Uterus (tissue), 4 donors: ENCODE results near the gene HNRNPU. TPM values are rescaled to one million over a fixed set of nuclear protein-coding genes. Genes with fewer than 3 reads are reported as not detected.

ENCODE experiments used
- DNase-seq, 2 donors: peaks; one replicate each; pipeline ENCODE4 v3.0.0-alpha.2; 2019 to 2020
- H3K27ac ChIP-seq, 2 donors: fragments of 200-600 bp; sonication (generic); 1 replicate in 1 of 2; 2 replicates in 1 of 2; pipeline ENCODE4 v1.5.1; 2016 to 2018
- H3K27me3 ChIP-seq, 2 donors: fragments of 200-600 bp; sonication (generic); one replicate each; pipeline ENCODE4 v1.5.1; 2018 to 2019; ENCODE audit warnings: control low read depth in 1 of 2
- H3K36me3 ChIP-seq, 2 donors: fragments of 200-600 bp; sonication (generic); one replicate each; pipeline ENCODE4 v1.5.1; 2019; ENCODE audit warnings: control low read depth in 1 of 2
- H3K4me1 ChIP-seq, 2 donors: fragments of 200-600 bp; sonication (generic); one replicate each; pipeline ENCODE4 v1.5.1; 2018 to 2019; ENCODE audit warnings: control low read depth in 1 of 2
- H3K4me3 ChIP-seq, 2 donors: fragments of 200-600 bp; sonication (generic); 1 replicate in 1 of 2; 2 replicates in 1 of 2; pipeline ENCODE4 v1.5.1; 2018 to 2019; ENCODE audit warnings: mild to moderate bottlenecking in 1 of 2
- H3K9me3 ChIP-seq, 2 donors: fragments of 200-600 bp; sonication (generic); one replicate each; pipeline ENCODE4 v1.5.1; 2019; ENCODE audit warnings: control low read depth in 1 of 2
- POLR2A ChIP-seq, 2 donors: fragments of 450-650 bp; IDR thresholded peaks; one replicate each; pipeline ENCODE4 v1.6.1; 2016; ENCODE audit warnings: antibody characterized with exemption in 2 of 2, mild to moderate bottlenecking in 1 of 2, moderate library complexity in 1 of 2
- intact Hi-C: fragments of 100-400 bp; cut with DNase I; formaldehyde crosslinking; loops from one replicate; pipeline ENCODE4 v1.15.1; 2023; ENCODE audit warnings: low total_unique reads
- total RNA-seq, 4 donors: library from RNA; depleted of rRNA in 3 of 4; stranded (reverse); fragments of >200 nt in 3 of 4; gene quantifications; one replicate each; pipeline versions ENCODE4 v1.1.0 to v1.2.4, GENCODE V29; 2014 to 2023
- TF ChIP-seq, protein P1 (sequence below), 4 experiments: fragments of 200-600 bp in 2 of 4; fragments of 450-650 bp in 2 of 4; sonication (generic) in 2 of 4; IDR thresholded peaks; one replicate each; pipeline ENCODE4 v1.5.1; 2016 to 2019; ENCODE audit warnings: antibody characterized with exemption in 4 of 4, mild to moderate bottlenecking in 2 of 4, moderate library complexity in 1 of 4
- donor health status: DM: yes; HTN: yes; CAD: no.

HNRNPU gene
- total RNA-seq, 4 donors from 2014 or later, result 154 to 603 (median 269) TPM

DNA sequence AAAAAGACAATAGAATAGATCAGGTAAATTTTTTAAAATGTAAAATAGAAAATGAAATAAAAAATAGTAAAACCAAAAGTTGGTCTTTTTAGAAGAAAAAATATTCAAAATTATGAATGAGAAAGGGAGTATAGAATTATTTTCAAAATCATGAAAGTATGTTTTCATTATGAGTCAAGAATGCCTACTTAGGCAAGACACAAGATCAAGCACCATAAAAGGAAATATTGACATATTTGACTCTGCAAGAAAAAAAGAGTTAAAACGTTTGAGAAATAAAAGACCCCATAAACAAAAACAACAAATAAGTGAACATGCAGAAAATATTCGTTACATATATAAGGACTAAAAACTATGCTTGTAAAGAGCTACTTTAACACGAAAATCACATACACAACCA is 33.7 kb downstream of the HNRNPU start:
- Histone ChIP-seq H3K27me3 (no peaks in the 10 kb centered on the region), H3K27ac (no peak overlapping the region), H3K4me1 (no peaks in the 10 kb centered on the region), H3K36me3 (no peaks in the 10 kb centered on the region), H3K4me3 (no peak overlapping the region), H3K9me3 (no peaks in the 10 kb centered on the region)
- TF ChIP-seq, protein P1, sequence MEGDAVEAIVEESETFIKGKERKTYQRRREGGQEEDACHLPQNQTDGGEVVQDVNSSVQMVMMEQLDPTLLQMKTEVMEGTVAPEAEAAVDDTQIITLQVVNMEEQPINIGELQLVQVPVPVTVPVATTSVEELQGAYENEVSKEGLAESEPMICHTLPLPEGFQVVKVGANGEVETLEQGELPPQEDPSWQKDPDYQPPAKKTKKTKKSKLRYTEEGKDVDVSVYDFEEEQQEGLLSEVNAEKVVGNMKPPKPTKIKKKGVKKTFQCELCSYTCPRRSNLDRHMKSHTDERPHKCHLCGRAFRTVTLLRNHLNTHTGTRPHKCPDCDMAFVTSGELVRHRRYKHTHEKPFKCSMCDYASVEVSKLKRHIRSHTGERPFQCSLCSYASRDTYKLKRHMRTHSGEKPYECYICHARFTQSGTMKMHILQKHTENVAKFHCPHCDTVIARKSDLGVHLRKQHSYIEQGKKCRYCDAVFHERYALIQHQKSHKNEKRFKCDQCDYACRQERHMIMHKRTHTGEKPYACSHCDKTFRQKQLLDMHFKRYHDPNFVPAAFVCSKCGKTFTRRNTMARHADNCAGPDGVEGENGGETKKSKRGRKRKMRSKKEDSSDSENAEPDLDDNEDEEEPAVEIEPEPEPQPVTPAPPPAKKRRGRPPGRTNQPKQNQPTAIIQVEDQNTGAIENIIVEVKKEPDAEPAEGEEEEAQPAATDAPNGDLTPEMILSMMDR (IDR thresholded peaks at IDR 0.05), result no peak
- no peak for TF ChIP-seq POLR2A (IDR thresholded peaks at IDR 0.05)
- no peak for DNase-seq
- intact Hi-C loops, result no loop called here

DNA sequence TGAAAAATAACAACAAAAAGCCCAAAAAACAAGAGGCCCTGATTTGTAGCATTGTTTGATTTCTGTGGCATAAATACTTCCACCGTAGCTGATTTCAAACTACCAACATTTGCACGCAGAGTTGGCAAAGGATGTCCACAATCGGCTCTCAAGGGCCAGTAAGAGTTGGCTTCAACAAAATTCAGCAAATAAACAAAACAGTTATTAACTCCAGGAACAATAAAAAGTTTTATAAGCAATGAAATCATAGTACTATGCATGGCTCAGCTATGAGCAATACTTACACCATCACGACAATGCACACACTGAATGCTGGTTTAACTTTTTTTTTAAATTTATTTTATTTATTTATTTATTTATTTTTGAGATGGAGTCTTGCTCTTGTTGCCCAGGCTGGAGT is 37.6 kb downstream of the HNRNPU start:
- no peaks in the 10 kb centered on the region for H3K4me1 ChIP-seq
- H3K4me3 ChIP-seq, result no peak overlapping the region
- DNase-seq, result no peak
- no peaks in the 10 kb centered on the region for H3K27me3 ChIP-seq
- no peaks in the 10 kb centered on the region for H3K36me3 ChIP-seq
- H3K27ac ChIP-seq, result no peak overlapping the region
- H3K9me3 ChIP-seq, result no peaks in the 10 kb centered on the region
- TF ChIP-seq POLR2A (IDR thresholded peaks at IDR 0.05), result no peak
- TF ChIP-seq, protein P1 (IDR thresholded peaks at IDR 0.05), result no peak
- intact Hi-C loops, result no loop called here

DNA sequence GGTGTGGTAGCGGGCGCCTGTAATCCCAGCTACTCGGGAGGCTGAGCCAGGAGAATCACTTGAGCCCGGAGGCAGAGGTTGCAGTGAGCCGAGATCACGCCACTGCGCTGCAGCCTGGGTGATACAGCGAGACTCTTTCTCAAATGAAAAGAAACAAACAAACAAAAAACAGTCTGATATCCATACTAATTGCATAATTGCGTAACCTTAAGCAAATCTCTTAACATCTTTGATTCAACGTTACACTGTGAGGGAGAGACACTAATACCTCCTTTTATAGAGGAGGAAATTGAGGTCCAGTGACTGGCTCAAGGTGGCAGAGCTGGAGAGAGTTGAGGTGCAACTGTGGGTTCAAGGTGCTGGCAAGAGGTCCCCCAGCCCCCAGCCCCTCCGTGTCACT is 41.5 kb downstream of the HNRNPU start:
- Histone ChIP-seq H3K4me1 (no peaks in the 10 kb centered on the region), H3K9me3 (no peaks in the 10 kb centered on the region), H3K36me3 (no peaks in the 10 kb centered on the region), H3K4me3 (no peak overlapping the region), H3K27ac (no peak overlapping the region), H3K27me3 (no peaks in the 10 kb centered on the region)
- intact Hi-C loops, result no loop called here
- TF ChIP-seq, protein P1 (IDR thresholded peaks at IDR 0.05), result no peak
- no peak for DNase-seq

DNA sequence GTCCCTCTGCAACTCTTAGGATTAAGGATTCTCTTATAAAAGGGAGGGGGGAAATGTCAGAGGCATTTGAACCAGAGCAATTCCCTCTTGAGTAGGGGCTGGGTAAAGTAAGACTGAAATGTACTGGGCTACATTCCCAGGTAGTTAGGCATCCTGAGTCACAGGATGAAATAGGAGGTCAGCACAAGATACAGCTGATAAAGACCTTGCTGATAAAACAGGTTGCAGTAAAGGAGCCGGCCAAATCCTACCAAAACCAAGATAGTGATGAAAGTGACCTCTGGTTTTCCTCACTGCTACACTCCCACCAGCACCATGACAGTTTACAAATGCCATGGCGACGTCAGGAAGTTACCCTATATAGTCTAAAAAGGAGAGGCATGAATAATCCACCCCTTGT is 43.2 kb downstream of the HNRNPU start:
- Histone ChIP-seq H3K27me3 (no peaks in the 10 kb centered on the region), H3K4me1 (no peaks in the 10 kb centered on the region), H3K36me3 (no peaks in the 10 kb centered on the region), H3K9me3 (no peaks in the 10 kb centered on the region), H3K27ac (no peak overlapping the region), H3K4me3 (no peak overlapping the region)
- intact Hi-C loops, result no loop called here
- no peak for DNase-seq
- no peak for TF ChIP-seq POLR2A (IDR thresholded peaks at IDR 0.05)
- TF ChIP-seq, protein P1 (IDR thresholded peaks at IDR 0.05), result no peak

DNA sequence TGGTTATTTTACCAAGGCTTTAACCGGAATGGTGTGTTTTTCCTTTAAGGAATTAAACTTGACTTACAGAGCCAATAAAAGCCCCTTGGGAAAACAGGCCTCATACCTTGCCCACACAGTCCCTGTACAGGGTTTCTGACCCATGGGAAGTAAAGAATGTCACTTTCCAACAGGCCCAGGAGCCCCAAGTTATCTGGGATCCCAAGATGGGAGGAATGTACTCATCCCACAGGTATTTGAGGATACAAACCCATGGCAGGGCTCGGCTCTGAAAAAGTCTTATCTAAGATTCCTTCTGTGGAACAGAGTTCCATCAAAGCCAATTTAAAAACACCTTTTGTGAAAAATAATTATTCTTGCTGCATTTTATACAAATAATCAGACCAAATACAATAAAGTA is 44.2 kb downstream of the HNRNPU start:
- TF ChIP-seq POLR2A (IDR thresholded peaks at IDR 0.05), result no peak
- TF ChIP-seq, protein P1 (IDR thresholded peaks at IDR 0.05), result no peak
- DNase-seq, result no peak
- no peak overlapping the region for H3K4me3 ChIP-seq
- no peak overlapping the region for H3K27ac ChIP-seq
- H3K27me3 ChIP-seq, result no peaks in the 10 kb centered on the region
- no peaks in the 10 kb centered on the region for H3K9me3 ChIP-seq
- intact Hi-C loops, result no loop called here
- H3K4me1 ChIP-seq, result no peaks in the 10 kb centered on the region
- H3K36me3 ChIP-seq, result no peaks in the 10 kb centered on the region
